SW480 (cell line): ENCODE measurements around the gene CYRIA.
A peak's percentile ranks its signal among the peaks of the same experiment; 100 is the strongest.

ENCODE experiments used
- DNase-seq: peaks from one replicate; pipeline ENCODE4 v3.0.0-alpha.2; 2016; ENCODE audit warnings: low spot score

CYRIA gene

DNA sequence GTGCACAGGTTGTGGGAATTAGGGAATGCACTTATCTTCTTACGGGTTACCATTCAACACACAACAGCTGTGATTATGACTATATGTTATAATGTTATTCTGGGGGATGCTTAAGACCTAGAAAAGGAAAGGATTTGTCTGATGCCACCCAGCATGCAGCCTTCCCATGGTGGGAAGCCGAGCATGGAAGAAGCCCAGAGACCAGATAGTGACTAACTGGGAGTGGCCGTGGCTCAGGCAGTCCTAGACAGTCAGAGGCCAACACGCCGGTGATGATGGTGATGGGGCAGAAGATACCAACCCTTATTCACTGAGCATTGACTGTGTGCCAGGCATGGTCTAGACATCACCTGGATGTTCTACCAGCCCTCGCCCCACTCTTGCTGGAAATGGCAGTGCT, 35.9 kb downstream of the CYRIA start:
- DNase-seq: no peak

DNA sequence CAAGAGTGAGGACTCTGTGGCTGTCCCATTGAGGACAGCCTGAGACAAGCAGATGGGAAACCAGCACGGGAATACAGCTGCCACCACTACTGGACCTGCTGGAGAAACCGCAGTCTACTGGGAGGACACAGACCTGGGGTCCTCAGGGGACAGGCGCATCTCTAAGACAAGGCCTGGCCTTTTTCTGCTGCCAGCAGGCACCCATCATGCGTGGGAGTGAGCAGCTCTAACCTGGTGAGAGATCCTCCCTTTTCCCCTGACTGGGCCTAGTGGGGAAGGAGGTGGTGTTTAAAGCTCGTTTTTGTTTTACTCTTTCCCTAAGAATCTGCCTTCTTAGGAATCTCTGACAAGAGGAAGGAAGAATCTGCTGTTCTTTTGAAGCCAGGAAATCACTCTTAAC, 36.6 kb downstream of the CYRIA start:
- no peak for DNase-seq

DNA sequence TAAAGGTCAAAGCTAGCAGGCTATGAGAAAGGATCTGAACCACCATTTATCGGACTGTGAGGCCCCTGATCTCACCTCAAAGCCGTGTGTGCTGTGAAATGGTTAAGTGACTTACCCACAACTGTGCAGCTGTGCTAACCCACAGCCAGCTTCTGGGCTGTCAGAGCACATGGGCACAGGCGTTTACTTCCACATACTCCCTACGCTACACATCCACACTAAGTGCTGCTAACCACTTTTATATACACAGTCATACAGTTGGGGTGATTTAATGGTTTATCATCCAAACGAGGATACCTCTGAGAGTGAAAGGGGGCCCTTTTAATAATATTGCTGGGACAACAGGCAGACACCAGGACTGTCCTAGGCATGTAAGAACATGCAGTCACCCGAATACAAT, 37.3 kb downstream of the CYRIA start:
- DNase-seq: no peak

DNA sequence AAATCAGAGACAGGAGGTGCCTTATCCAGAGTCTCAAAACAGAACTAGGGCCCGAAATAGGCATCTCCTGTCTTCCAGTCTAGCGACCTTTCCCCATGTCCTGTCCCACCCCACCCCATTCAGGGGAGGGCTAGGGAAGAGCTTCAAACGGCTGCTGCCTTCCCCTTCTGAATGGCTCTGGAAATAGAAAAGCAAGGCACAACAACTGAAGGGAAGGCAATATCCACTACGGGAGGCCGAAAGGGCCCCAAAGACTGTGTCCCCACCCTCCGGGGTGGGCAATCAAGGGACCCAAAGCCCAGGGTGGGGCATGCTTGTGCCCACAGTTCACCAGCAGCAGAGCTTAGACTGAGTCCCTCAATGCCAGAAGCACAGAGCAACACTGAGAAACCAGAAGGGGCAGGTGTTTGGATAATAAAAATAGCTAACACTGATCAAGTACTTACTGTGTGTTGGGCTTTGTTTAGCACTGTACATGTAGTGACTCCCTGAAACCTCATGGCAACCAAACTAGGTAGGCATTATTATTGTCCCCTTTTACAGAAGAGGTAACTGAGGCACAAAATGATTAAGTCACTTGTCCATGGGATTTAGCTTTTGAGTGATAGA, 38.5 kb downstream of the CYRIA start:
- no peak for DNase-seq

DNA sequence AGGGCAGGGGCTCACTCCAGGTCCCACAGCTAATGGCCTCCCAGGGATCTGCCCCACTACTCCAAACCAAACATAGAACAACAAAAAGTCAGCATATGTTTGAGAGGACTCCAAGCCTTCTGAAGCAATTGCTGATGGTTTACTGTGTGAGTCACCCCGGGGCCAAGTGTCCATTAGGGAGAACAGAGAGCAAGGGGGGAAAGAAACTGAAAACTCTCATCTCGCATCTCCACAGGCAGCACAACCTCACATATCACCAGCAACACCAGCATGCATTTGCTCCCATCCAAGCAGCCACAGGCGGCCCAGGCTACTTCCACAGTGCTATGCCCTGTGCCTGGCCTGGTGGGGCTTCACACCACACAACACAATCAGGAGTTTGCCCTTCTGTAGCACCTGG, 39.1 kb downstream of the CYRIA start:
- DNase-seq: no peak

DNA sequence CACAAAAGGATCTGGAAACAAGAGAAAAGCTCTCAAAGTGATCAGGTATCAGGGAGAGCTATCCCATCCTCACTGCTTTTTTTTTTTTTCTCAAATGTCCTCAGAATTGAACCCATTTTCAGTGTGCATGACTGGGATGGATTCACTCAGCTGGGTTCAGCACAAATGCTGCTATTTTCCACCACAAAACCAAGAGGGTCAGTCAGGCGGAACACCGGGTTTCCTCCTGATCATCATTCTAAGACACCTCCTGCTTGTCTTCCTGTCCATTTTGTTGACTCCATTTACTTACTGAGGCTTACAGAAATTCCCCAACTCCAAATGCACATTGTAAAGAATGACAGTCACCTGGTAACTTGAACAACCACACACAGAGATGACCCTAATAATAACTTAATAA, 39.9 kb downstream of the CYRIA start:
- DNase-seq: no peak

DNA sequence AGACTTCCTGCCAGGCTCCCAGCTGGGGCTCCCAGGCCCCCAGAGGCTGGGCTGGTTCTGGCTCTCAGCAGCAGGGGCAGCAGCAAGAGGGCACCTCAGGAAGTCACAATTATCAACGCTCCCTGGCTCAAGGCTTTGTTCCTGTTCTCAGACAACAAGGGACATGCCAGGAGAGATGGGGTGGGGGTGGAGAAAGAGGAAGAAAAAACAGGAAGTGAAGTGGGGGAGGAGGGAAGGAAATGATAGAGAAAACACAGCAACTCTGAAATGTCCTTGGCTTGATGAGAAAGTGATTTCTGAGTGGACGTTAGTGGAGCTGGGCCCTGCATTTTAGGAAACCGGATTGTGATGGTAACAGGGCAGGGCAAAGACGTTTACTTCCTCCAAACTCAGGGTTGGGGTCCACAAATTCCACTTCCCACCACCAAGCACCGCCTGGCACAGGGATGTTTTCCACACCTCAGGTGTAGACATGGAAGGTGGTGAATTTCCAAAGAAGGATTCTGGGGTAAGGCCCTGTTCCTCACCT, 40.4 kb downstream of the CYRIA start:
- DNase-seq: no peak

DNA sequence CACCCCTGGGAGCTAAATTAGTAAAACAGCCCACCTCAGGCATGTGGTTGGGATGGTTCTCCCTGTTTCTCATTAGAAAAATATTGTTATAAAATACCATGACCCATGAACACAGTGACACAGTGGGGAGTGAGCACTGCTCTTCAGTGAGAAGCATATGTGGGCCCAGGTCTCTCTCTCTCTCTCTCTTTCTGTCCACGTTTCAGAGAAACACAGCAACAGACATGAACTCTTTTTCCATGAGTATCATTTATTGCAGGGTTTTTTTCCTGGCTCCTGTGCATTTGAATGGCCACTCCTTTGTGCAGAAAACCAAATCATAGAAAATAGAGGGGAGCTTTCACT, 41.2 kb downstream of the CYRIA start:
- no peak for DNase-seq

DNA sequence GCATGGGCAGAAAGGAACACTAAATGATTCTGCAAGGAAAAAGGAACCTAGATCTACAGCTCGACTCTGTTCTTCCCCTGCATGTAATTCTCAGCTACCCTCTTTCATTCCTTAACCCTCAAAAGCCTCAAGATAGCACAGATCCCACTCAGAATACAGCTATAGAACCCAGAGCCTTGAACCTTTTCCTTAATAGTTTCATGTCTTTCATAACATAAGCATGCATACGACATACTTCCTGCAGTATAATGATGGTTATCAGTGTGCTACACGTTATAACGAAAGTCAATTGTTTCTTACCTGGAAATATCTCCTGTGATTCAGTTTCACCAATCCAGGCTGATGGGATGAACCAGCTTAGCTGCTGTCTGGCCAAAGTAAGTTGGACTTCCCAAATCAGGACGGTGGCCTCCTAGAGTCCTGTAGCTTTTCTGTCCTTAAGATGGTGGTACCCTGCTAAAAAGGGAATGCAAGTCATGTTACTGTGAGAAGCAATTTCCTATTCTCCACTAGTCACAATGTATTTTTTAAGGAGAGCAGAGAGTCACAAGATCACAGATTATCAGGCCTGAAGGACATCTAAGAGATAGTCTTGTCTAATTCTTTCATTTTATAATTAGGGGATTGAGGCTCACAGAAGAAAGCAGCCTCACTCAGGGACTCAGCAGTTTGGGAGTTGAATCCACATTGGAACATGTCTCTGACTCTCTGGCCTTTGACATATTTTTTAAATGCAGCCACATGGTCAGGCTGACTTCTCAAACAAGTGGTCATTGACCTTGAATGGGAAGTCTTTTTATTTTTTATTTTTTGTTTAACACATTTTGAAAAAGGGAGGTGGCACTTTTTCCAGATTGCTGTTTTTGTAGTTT, 41.8 kb downstream of the CYRIA start:
- DNase-seq: no peak

DNA sequence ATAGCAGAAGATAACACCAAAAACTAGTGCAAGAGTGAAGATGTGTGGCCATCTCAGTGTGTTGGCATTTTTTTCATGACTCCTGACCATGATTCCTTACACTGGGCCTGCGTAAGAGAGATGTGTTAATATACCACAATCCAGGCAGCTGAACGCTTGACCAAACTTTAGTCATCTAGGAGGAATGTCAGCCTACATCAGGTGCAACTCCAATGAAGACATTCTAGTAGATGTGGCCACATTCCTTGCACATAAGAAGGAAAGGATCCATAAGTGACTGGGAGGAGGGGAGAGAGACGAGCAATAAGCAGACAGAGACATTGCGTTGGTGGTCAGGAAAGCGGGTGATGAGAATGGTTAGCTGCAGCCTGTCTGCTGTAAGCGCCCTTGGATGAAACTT, 42.6 kb downstream of the CYRIA start:
- DNase-seq: peak; percentile 43

DNA sequence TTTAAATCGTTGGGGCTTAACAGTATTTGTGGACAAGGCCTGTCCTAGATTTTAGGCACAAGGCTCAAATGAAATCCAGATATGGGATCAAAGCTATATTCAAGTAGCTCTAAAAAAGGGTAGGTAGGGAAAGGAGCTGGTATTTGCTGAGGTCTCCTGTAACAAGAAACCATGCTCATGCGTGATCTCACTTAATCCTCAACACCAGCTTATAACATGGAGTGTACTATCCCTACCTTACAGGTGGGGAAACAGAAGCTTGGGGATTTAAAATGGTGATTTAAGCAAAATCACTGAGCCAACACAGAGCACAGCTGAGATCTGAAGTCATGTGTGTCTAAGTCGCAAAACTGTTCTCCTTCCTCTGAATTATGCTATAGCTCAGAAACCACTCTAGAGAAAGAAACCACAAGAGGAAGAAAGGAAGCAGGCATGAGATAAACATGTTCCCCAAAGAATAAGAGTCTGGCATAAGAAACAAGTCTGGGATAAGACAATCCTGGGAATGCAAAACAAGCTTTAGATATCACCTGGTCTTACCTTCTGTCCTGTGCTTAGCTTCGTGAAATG, 43.1 kb downstream of the CYRIA start:
- DNase-seq: no peak

DNA sequence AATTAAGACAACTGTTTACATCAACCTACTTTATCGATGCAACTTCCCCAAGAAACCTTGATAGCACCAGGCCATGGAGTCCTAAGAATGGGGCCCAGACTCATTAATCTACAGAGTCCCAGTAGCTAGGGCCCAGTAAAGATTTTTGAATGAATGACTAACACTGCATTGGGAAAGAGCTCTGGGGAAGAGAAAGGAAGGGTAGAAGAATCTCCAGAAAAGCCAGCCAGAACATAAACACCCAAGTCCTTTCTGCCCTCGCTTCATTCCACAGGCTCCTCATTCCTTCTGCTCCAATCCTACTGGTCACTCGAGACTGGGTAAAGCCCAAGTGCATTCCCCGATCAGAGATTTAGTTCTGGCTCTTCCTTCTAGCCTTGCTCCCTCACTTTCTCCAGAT, 44.3 kb downstream of the CYRIA start:
- DNase-seq: no peak

DNA sequence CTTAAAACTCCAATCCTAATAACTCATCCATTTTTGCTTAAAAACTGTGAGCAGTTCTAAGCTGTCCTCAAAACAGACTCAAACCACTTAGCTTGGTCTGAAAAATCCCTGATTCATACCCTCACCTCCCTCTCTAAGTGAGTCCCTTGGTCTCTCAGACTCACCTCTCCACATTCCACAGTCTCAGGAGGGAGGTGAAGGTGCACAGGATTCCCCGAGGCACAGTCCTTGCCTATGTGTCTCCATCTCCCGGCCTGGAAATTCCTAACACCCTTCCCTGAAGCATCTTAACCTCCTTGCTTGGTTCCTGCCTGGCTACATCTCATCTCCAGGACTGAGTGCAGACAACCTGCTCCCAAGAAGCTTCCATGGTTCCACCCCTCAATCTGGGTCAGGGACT, 45.0 kb downstream of the CYRIA start:
- DNase-seq: no peak

DNA sequence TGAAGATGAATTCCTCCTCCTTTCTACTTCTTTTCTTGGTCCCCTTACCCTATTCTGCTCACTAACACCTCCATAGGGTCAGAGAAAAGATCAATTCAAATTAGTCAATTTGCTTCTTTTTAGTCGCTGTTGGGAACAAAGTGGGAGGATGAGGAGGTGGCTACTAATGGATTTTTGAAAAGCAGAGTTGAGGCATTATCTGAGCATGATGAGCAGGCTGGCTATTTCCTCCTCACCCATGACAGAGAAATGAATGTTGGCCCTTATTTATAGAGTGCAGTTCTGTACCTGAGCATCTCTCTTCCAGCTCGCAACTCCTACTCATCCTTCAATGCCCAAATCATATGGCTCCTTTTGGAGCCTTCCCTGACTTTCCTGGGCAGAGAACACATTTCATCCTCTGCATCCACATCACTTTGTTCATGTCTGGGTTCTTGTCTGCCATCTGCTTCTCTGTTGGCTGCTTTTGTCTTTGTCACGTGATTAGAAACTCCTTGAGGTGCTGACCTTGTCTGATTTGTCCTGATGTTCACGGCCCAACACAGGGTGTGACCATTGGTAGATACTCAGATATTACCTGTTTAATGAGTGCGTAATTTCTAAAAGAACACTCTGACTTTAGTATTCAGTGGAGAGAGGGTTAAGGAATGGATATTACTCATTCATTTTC, 45.9 kb downstream of the CYRIA start:
- no peak for DNase-seq

DNA sequence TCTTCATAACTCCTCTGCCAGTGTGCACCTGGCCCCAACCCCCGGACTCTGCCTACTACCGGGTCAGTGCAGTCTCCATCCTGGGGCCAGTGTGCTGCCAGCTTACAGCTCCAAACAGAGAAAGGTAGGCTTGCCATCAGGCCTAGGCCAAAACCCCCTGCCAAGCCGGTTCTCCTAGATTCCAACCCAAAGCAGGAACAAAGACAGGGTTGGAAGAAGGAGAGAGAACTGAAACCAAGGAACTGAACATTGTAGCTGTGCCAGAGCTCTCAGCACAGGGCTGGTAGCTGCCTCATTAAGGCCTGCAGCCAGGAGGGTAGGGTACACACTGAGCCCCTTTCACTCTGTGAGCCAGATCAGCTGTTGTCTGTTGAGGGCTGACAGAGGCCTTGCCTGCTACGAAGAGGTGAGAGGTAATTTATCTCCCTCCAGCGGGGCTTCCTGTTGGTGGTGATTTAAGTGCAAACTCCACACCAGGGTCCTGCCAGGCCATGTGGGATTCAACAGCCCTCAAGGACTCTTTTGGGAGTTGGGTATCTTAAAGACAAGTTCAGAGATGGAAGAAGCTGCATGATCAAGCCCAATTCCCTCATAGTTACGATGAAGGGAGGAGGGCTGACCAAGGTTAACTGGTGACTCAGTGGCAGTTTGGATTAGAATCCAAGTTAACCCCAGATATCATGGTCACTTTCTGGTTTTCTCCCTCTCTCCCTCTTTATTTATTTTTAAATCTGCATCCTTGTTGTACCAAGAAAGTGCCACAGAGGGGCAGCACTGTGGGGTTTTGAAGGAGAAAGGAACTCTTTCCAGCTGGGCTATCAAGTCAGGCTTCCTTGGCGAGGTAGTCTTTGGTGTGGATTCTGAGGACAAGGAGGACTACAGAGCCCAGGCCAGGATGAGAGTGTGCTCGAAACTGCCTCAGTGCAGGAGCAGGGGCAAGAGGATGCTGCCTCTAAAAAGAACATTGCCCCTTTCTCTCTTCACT, 48.1 kb downstream of the CYRIA start:
- peak; percentile 33 for DNase-seq
